H1 (cell line): ENCODE measurements around the gene RRAS2. TPM values are rescaled to one million over a fixed set of nuclear protein-coding genes. Genes with fewer than 3 reads are reported as not detected.

ENCODE experiments used
- CTCF ChIA-PET: fragments of 300-600 bp; sonication (Branson Sonifier 250); formaldehyde crosslinking; loops from one replicate; lab custom pipeline; 2021; ENCODE audit not compliant: partially characterized antibody; lab: Charles Lee
- POLR2A ChIA-PET: fragments of 300-600 bp; sonication (Branson Sonifier 250); formaldehyde crosslinking; loops from one replicate; lab custom pipeline; 2021; ENCODE audit warnings: inconsistent platforms; ENCODE audit not compliant: partially characterized antibody; lab: Charles Lee
- DNase-seq, 2 experiments: peaks; one replicate each; pipeline versions ENCODE4 v3.0.0 to v3.0.0-alpha.2; 2010 to 2022; ENCODE audit warnings: low spot score in 2 of 2, low read depth in 1 of 2, mixed read lengths in 1 of 2
- FAIRE-seq: peaks from 2 replicates; lab custom pipeline; 2011; peaks lifted over from hg19 to GRCh38; lab: Jason Lieb, UNC
- H2AFZ ChIP-seq: 2 replicates; pipeline ENCODE4 v1.8.1; 2012; ENCODE audit warnings: low read length, inconsistent platforms
- H2AK5ac ChIP-seq: 2 replicates; pipeline ENCODE4 v1.6.1; 2013; ENCODE audit warnings: low read depth, low read length
- H2BK120ac ChIP-seq: replicated peaks from 2 replicates; pipeline ENCODE3; 2013; ENCODE audit warnings: low read depth, low read length, inconsistent platforms
- H2BK12ac ChIP-seq: 2 replicates; pipeline ENCODE4 v1.6.1; 2013; ENCODE audit warnings: low read depth, low read length
- H2BK15ac ChIP-seq: 2 replicates; pipeline ENCODE4 v1.6.1; 2013; ENCODE audit warnings: low read length
- H2BK20ac ChIP-seq: 2 replicates; pipeline ENCODE4 v1.6.1; 2013; ENCODE audit warnings: low read length
- H2BK5ac ChIP-seq: 2 replicates; pipeline ENCODE4 v1.6.1; 2013; ENCODE audit warnings: low read depth, low read length
- H3K14ac ChIP-seq: 2 replicates; pipeline ENCODE4 v1.6.1; 2013; ENCODE audit warnings: inconsistent platforms; ENCODE audit not compliant: insufficient read length
- H3K18ac ChIP-seq: 2 replicates; pipeline ENCODE4 v1.6.1; 2013; ENCODE audit warnings: low read length; ENCODE audit errors: extremely low read depth
- H3K23ac ChIP-seq: 2 replicates; pipeline ENCODE4 v1.6.1; 2013; ENCODE audit warnings: inconsistent platforms; ENCODE audit not compliant: insufficient read length
- H3K23me2 ChIP-seq: 2 replicates; pipeline ENCODE4 v1.6.1; 2013; ENCODE audit warnings: low read depth, low read length
- H3K27ac ChIP-seq: 2 replicates; pipeline ENCODE4 v1.6.1; 2011; ENCODE audit warnings: low read depth, low read length, inconsistent platforms
- H3K27me3 ChIP-seq, 4 experiments: replicated peaks in 1 of 4; 1 replicate in 1 of 4; 2 replicates in 3 of 4; pipeline versions ENCODE4 v1.6.1 to v1.8.1; 2011 to 2013; ENCODE audit warnings: low read length in 3 of 4, mild to moderate bottlenecking in 3 of 4, inconsistent platforms in 2 of 4, mixed read lengths in 2 of 4, moderate library complexity in 1 of 4; ENCODE audit not compliant: control insufficient read depth in 3 of 4, insufficient read depth in 3 of 4; ENCODE audit errors: extremely low read depth in 1 of 4
- H3K36me3 ChIP-seq, 4 experiments: 2 replicates each; pipeline versions ENCODE4 v1.6.1 to v1.8.1; 2011 to 2013; ENCODE audit warnings: mild to moderate bottlenecking in 4 of 4, low read length in 3 of 4, moderate library complexity in 2 of 4, control low read depth in 1 of 4, inconsistent platforms in 1 of 4; ENCODE audit not compliant: insufficient read depth in 4 of 4, control insufficient read depth in 2 of 4
- H3K4ac ChIP-seq: replicated peaks from 2 replicates; pipeline ENCODE3; 2013; ENCODE audit warnings: low read length, low read depth, mixed read lengths, inconsistent platforms; ENCODE audit not compliant: insufficient read length
- H3K4me1 ChIP-seq, 4 experiments: replicated peaks in 1 of 4; 1 replicate in 1 of 4; 2 replicates in 3 of 4; pipeline versions ENCODE4 v1.6.1 to v1.8.1; 2011 to 2013; ENCODE audit warnings: low read length in 3 of 4, inconsistent platforms in 2 of 4, mixed read lengths in 1 of 4; ENCODE audit not compliant: insufficient read depth in 4 of 4, control insufficient read depth in 3 of 4
- H3K4me2 ChIP-seq, 2 experiments: 2 replicates each; pipeline versions ENCODE4 v1.6.1 to v1.8.1; 2011 to 2013; ENCODE audit warnings: low read depth in 2 of 2, low read length in 2 of 2, control low read depth in 1 of 2, inconsistent platforms in 1 of 2, mild to moderate bottlenecking in 1 of 2; ENCODE audit not compliant: insufficient read depth in 1 of 2
- H3K4me3 ChIP-seq, 4 experiments: fragments of 200-600, 300-600 bp in 1 of 4; sonication (generic), shearing (Covaris generic), sonication (Bioruptor Twin) in 1 of 4; 2 replicates each; pipeline versions ENCODE4 v1.5.1 to v1.8.1; 2011 to 2016; ENCODE audit warnings: low read length in 4 of 4, low read depth in 3 of 4, control low read depth in 2 of 4, inconsistent platforms in 2 of 4, mild to moderate bottlenecking in 2 of 4, mixed read lengths in 1 of 4, moderate library complexity in 1 of 4; ENCODE audit not compliant: insufficient read depth in 2 of 4; ENCODE audit errors: extremely low read depth in 1 of 4
- H3K56ac ChIP-seq: replicated peaks from 2 replicates; pipeline ENCODE3; 2013; ENCODE audit warnings: low read depth, mild to moderate bottlenecking, mixed read lengths, low read length, inconsistent platforms; ENCODE audit not compliant: insufficient read length
- H3K79me1 ChIP-seq: 2 replicates; pipeline ENCODE4 v1.6.1; 2013; ENCODE audit warnings: low read depth, low read length, control low read depth
- H3K79me2 ChIP-seq, 2 experiments: 2 replicates each; pipeline versions ENCODE4 v1.6.1 to v1.8.1; 2012 to 2013; ENCODE audit warnings: low read length in 2 of 2, mild to moderate bottlenecking in 2 of 2, inconsistent platforms in 1 of 2; ENCODE audit not compliant: insufficient read depth in 2 of 2, control insufficient read depth in 1 of 2
- H3K9ac ChIP-seq, 4 experiments: replicated peaks in 1 of 4; 1 replicate in 1 of 4; 2 replicates in 3 of 4; pipeline versions ENCODE4 v1.6.1 to v1.8.1; 2011 to 2013; ENCODE audit warnings: low read depth in 3 of 4, low read length in 3 of 4, control low read depth in 2 of 4, mild to moderate bottlenecking in 2 of 4, moderate library complexity in 2 of 4, inconsistent platforms in 1 of 4; ENCODE audit errors: extremely low read depth in 1 of 4
- H3K9me3 ChIP-seq, 2 experiments: 2 replicates each; pipeline versions ENCODE4 v1.6.1 to v1.8.1; 2012 to 2013; ENCODE audit warnings: mild to moderate bottlenecking in 2 of 2, moderate library complexity in 2 of 2, control low read depth in 1 of 2, inconsistent platforms in 1 of 2, low read depth in 1 of 2, low read length in 1 of 2, mixed read lengths in 1 of 2; ENCODE audit not compliant: insufficient read depth in 2 of 2
- H4K20me1 ChIP-seq, 2 experiments: replicated peaks in 1 of 2; 2 replicates each; pipeline versions ENCODE3 to v1.8.1; 2011 to 2013; ENCODE audit warnings: inconsistent platforms in 2 of 2, low read length in 2 of 2, mild to moderate bottlenecking in 1 of 2; ENCODE audit not compliant: insufficient read depth in 2 of 2, control insufficient read depth in 1 of 2
- H4K5ac ChIP-seq: 2 replicates; pipeline ENCODE4 v1.6.1; 2013; ENCODE audit warnings: low read length, low read depth, mixed read lengths, inconsistent platforms; ENCODE audit not compliant: insufficient read length
- H4K8ac ChIP-seq: 2 replicates; pipeline ENCODE4 v1.8.0; 2013; ENCODE audit warnings: mild to moderate bottlenecking, moderate library complexity, low read length, inconsistent platforms; ENCODE audit not compliant: insufficient read depth; ENCODE audit errors: extremely low read depth
- H4K91ac ChIP-seq: replicated peaks from 2 replicates; pipeline ENCODE3; 2013; ENCODE audit warnings: low read length, mixed read lengths, inconsistent platforms; ENCODE audit not compliant: insufficient read length
- ASH2L ChIP-seq: fragments of 200-600, 300-600 bp; sonication (generic); IDR thresholded peaks from one replicate; pipeline ENCODE4 v1.7.1; 2017; ENCODE audit warnings: low read length
- CHD1 ChIP-seq: IDR thresholded peaks from 2 replicates; pipeline ENCODE4 v1.6.1; 2012; ENCODE audit warnings: low read depth, low read length, improper control_type of control experiment
- CREB1 ChIP-seq: IDR thresholded peaks from 2 replicates; pipeline ENCODE4 v1.6.1; 2012; ENCODE audit warnings: inconsistent platforms
- POLR2A ChIP-seq, 2 experiments: IDR thresholded peaks; 1 replicate in 1 of 2; 2 replicates in 1 of 2; pipeline ENCODE4 v1.6.1; 2011; ENCODE audit warnings: low read depth in 2 of 2, low read length in 2 of 2, mild to moderate bottlenecking in 2 of 2; ENCODE audit errors: control extremely low read depth in 1 of 2
- RBBP5 ChIP-seq: IDR thresholded peaks from 2 replicates; pipeline ENCODE4 v1.7.1; 2012; ENCODE audit warnings: low read depth, mild to moderate bottlenecking, inconsistent platforms, low read length, moderate library complexity, borderline replicate concordance
- RFX5 ChIP-seq: IDR thresholded peaks from 2 replicates; pipeline ENCODE4 v1.6.1; 2011; ENCODE audit warnings: low read depth, low read length, improper control_type of control experiment, borderline replicate concordance
- SIN3A ChIP-seq, 2 experiments: IDR thresholded peaks in 1 of 2; conservative IDR thresholded peaks in 1 of 2; 2 replicates each; pipeline ENCODE4 v1.6.1; 2011 to 2012; ENCODE audit warnings: low read length in 2 of 2, improper control_type of control experiment in 1 of 2, low read depth in 1 of 2, mild to moderate bottlenecking in 1 of 2
- SP1 ChIP-seq: IDR thresholded peaks from 2 replicates; pipeline ENCODE4 v1.6.1; 2011; ENCODE audit warnings: low read depth, low read length
- TCF12 ChIP-seq: IDR thresholded peaks from 2 replicates; pipeline ENCODE4 v1.6.1; 2011; ENCODE audit warnings: low read depth, mild to moderate bottlenecking, low read length
- WGBS, 2 experiments: shearing (Covaris generic) in 1 of 2; methylation state at CpG; one replicate each; pipeline versions ENCODE4 v1.1.6 to v1.1.7; 2013 to 2015; ENCODE audit warnings: low lambda C conversion rate in 2 of 2, mixed read lengths in 2 of 2, inconsistent platforms in 1 of 2, low coverage in 1 of 2, missing lambda C conversion rate in 1 of 2; ENCODE audit not compliant: insufficient replicate concordance in 2 of 2, insufficient coverage in 1 of 2, insufficient read length in 1 of 2; ENCODE audit errors: extremely low coverage in 1 of 2, missing lambda C conversion rate in 1 of 2; 5-methylcytosine and 5-hydroxymethylcytosine counted together
- polyA plus RNA-seq, 7 experiments: library from polyadenylated mRNA; depleted of rRNA in 3 of 7; stranded (reverse) in 5 of 7; unstranded in 2 of 7; fragments of >200 nt in 5 of 7; fragments of 200-250 nt in 2 of 7; gene quantifications; 1 replicate in 5 of 7; 2 replicates in 1 of 7; 4 replicates in 1 of 7; pipeline versions ENCODE4 v1.2.1 to v1.2.3, GENCODE V29; 2011 to 2013; ENCODE audit warnings: missing spikeins in 2 of 7, mixed read lengths in 2 of 7
- total RNA-seq: library from RNA; stranded (reverse); fragmentation: NEBNext Ultra II Directional; extraction: Animal tissue kit (Norgen Biotek cat#: 25700); gene quantifications from 2 replicates; pipeline ENCODE4 v1.2.1, GENCODE V29; 2021
- TF ChIP-seq, protein P1 (sequence below): IDR thresholded peaks from 2 replicates; pipeline ENCODE4 v1.6.1; 2012; ENCODE audit warnings: low read length, inconsistent platforms

RRAS2 gene
- total and polyA plus RNA-seq, 2 of the 8 experiments (the other 6 are each of a cell fraction or from before 2014, with no cell fraction given): 72.3 to 234 TPM

GRCh38 chr11:14237444-14237961 lies 121.5 kb downstream of the RRAS2 start:
- no peak overlapping the region for H3K4ac ChIP-seq
- no peaks in the 10 kb centered on the region for H3K9me3 ChIP-seq
- H3K4me2 ChIP-seq: no peak overlapping the region
- FAIRE-seq (no peak), DNase-seq (no peak)
- H3K4me3 ChIP-seq: no peak overlapping the region
- H3K23me2 ChIP-seq: no peaks in the 10 kb centered on the region
- no peak overlapping the region for H2AK5ac ChIP-seq
- no peak overlapping the region for H3K18ac ChIP-seq
- H2BK15ac ChIP-seq: no peak overlapping the region
- no peak overlapping the region for H3K56ac ChIP-seq
- H3K79me1 ChIP-seq: no peaks in the 10 kb centered on the region
- no peak overlapping the region for H3K27ac ChIP-seq
- no peak overlapping the region for H4K91ac ChIP-seq
- no peaks in the 10 kb centered on the region for H3K36me3 ChIP-seq
- H2BK12ac ChIP-seq: no peak overlapping the region
- H2BK5ac ChIP-seq: no peak overlapping the region
- H4K8ac ChIP-seq: no peak overlapping the region
- 0 out of 2 replicates have a peak overlapping the region, but pooled peaks have one; percentile 3 for H2AFZ ChIP-seq
- POLR2A ChIA-PET: no interaction called here
- H4K5ac ChIP-seq: no peak overlapping the region
- no peaks in the 10 kb centered on the region for H4K20me1 ChIP-seq
- H3K79me2 ChIP-seq: no peaks in the 10 kb centered on the region
- H3K27me3 ChIP-seq: peaks cover 0 to 3% (median 0%) of the 10 kb centered on the region in 4 experiments; a peak in 1 of 7 replicates
- CTCF ChIA-PET: interaction anchor here (1.0 to 5.9 kb wide), 8 partner anchors 7 to 465 kb away, joined by 3 to 32 read pairs (median 4); no protein-coding TSS in a partner anchor
- H3K4me1 ChIP-seq: peaks cover 0 to under 1% (median 0%) of the 10 kb centered on the region in 4 experiments; a peak in 1 of 7 replicates
- no peak overlapping the region for H2BK20ac ChIP-seq
- no peak overlapping the region for H3K23ac ChIP-seq
- no peak overlapping the region for H3K9ac ChIP-seq
- no peak overlapping the region for H2BK120ac ChIP-seq
- H3K14ac ChIP-seq: no peak overlapping the region
- WGBS, 2 experiments: 89% methylated on average over 9 of the region's 9 CpGs; no CpG with 5 or more reads in 1 of the 2 experiments
- TF ChIP-seq CHD1 (no peak), CREB1 (no peak), RFX5 (no peak), RBBP5 (no peak), SIN3A (conservative IDR thresholded peaks at IDR 0.05 in 1 of 2, IDR thresholded peaks at IDR 0.05 in 1 of 2; ENCODE audit: low read depth in 1 of 2, low read length in 2 of 2) (no peak), TCF12 (no peak), SP1 (no peak), ASH2L (no peak), POLR2A (IDR thresholded peaks at IDR 0.05; ENCODE audit: control extremely low read depth in 1 of 2, low read depth in 2 of 2, low read length in 2 of 2) (no peak)
- TF ChIP-seq, protein P1, sequence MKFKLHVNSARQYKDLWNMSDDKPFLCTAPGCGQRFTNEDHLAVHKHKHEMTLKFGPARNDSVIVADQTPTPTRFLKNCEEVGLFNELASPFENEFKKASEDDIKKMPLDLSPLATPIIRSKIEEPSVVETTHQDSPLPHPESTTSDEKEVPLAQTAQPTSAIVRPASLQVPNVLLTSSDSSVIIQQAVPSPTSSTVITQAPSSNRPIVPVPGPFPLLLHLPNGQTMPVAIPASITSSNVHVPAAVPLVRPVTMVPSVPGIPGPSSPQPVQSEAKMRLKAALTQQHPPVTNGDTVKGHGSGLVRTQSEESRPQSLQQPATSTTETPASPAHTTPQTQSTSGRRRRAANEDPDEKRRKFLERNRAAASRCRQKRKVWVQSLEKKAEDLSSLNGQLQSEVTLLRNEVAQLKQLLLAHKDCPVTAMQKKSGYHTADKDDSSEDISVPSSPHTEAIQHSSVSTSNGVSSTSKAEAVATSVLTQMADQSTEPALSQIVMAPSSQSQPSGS: no peak
